AG08396 (cell line): ENCODE measurements around the gene DHRS2.

ENCODE experiments used
- DNase-seq: peaks from one replicate; pipeline ENCODE4 v3.0.0; 2012; ENCODE audit warnings: low spot score, mixed read lengths

DHRS2 gene

DNA sequence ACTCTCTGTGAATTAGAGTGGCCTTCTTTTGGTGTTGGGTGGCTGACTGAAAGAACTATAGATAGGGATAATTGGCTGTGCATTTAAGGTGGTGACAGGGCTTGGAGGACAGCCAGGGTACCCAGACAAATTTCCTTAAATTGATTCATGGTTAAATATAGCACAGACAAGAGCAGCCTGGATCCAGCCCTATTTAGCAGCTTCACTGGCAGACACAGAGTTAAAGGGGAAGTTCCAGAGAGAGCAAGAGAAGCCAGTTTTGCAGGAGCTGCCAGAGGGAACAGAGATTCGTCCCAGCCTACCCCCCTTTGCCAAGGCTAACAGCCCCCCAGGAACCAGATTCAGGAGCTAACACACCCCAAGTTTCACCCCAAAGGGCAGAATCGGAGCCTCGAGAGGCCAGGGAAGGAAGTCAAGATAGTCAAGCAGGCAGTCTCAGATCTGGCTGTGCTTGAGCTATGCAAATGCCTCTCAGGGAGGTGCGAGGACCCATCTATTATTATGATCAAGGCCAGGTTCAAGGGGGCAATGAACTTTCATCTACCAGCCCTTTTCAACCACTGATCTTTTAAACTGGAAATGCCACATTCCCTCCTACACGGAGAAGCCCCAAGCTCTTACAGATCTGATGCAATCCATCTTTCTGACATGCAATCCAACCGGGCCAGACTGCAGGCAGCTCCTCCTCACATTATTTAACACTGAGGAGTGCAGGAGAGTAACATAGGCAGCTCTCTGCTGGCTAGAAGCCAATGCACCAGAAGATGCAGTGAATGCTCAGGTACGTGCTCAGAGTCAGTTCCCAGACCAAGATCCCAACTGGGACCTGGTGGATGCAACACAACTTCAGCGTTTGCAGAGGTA, 58.2 kb downstream of the DHRS2 start:
- no peak for DNase-seq
